GM21526 (cell line): ENCODE results near the gene TUFM.
A peak's percentile ranks its signal among the peaks of the same experiment; 100 is the strongest.
"Not testable (repeated sequence)": the region's sequence is repeated elsewhere in the genome, so short reads cannot be mapped to it uniquely, and the experiment has no call there.

Source experiments
- ATAC-seq: cut with Tn5 transposase; IDR thresholded peaks from one replicate; pipeline ENCODE4 v1.9.1; 2021; ENCODE audit warnings: moderate library complexity; ENCODE audit not compliant: unreplicated experiment, low FRiP score

The TUFM gene

DNA sequence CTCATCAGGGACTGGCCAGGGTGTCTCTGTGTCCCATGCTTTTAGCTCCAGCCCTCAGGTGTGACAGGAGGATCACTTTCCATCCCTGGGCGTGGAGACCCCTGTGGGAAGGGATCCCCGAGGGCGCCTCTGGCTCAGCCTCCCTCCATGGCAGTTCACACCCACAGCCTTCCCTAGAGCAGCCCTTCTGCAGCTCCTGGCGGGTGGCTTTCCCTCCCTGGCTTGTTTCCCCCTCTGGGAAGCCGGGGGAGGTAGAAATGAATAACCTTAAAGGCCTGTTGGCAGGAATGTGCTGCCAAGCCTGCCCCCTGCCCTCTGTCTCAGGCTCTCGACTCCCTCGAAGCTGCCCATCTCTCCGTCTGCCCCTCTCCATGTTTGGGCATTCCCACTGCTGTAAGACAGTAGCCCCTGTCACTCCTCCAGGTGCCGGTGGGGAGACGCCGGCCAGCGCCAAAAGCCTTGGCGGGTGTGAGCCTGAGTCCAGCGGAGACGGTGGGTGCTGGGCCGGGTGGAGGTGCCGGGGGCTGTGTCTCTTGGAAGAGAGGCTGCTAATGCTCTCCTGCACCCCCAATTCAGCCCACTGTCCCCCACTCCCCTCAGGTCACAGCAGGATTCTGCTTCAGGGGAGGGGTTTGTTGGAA lies 30.0 kb upstream of the TUFM start:
- no peak for ATAC-seq

DNA sequence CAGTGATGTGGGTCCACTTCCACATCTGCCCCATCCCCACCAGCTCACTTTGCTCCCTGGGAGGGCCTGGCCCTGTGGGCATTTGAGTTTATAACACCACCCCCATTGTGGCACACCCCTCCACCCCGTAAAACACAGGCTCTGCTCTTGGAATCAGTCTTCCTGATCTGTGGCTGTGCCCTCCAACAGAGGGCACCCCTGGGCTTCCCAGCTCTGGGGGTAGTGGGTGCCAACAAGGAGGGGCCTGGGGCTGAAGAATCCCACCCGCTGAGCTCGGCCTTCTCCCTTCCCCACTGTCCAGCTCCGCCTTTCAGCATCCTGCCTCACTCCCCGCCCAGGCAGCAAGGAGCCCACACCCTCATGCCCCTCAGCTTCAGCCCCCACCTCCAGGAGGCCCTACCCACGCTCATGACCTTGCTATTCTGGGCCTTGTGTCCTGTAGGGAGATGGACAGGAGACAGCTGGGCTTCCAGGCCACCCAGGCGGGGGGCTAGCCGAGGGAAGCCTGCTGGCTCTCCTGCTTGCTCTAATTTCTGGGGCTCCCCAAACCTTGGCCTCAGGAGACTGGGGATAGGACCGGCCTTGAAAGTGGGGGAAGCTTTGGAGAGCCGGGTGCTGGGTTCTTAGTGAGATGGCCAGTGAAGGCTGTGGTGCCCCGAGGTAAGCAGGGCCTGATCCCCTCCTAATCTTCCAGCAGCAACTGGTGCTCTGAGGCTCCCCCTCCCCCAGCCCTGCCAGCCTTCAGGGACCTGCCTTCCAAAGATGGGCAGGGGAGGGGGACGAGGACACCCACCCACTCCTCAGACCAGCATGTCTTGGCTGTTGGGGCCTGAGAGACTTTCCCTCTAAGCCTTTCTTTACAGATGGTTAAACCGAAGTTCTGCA lies 29.2 kb upstream of the TUFM start:
- ATAC-seq = no peak

DNA sequence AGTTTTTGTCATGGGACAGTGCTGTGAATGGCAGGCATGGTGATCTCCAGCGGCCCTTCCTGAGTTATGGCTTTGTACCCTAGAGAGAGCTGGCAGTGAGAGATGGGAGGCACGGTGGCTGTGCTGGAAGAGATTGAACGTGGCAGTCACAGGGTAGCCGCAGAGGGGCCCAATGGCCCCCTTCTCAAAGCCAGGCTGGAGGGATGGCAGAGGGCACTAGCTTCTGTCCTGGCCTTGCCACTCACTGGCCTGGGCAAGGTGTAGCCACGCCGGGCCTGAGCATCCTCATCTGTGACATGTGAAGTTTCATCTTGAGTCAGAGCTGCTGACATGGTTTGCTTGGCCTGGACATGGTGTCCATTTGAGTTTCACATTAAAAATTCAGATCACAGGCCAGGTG lies 28.3 kb upstream of the TUFM start:
- no peak for ATAC-seq

DNA sequence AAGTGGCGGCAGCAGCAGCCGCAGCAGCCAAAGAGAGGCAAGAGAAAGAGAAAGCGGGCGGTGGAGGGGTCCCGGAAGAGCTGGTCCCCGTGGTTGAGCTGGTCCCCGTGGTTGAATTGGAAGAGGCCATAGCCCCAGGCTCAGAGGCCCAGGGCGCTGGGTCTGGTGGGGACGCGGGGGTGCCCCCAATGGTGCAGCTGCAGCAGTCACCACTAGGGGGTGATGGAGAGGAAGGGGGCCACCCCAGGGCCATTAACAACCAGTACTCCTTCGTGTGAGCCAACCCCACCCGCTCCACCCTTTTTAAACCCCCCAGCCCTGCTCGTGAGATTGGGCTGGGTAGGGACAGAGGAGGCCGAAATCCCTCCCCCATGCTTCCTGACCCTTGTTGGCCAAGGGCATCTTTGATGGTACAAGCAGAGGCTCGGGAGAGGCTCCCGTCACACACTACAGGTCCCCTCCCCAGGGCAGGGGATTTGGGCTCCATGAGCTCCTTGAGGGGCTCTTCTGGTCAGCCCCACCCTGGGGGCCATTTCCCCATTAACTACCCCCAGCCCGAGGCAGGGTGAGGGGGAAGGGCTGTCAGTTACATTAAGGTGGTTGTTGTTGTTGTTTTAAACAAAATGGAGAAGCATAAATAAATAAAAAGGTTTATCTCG lies 27.5 kb upstream of the TUFM start:
- no peak for ATAC-seq

DNA sequence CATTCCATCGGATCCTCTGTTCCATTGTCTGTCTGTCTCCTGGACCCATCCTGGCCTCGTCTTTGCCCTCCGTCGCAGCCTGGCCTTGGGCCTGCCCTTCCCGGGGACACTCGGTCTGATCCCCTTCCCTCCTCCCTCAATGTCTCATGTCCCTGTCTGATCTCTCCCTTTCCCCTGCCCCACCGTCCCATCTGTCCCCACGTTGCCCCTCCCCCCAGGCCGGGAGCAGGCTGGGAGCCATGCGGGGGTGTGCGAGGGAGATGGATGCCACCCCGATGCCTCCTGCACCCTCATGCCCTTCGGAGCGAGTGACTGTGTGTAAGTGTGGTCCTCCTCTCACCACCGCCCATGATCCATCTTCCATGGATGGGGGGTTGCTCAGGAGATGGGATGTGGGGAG lies 26.8 kb upstream of the TUFM start:
- no peak for ATAC-seq

DNA sequence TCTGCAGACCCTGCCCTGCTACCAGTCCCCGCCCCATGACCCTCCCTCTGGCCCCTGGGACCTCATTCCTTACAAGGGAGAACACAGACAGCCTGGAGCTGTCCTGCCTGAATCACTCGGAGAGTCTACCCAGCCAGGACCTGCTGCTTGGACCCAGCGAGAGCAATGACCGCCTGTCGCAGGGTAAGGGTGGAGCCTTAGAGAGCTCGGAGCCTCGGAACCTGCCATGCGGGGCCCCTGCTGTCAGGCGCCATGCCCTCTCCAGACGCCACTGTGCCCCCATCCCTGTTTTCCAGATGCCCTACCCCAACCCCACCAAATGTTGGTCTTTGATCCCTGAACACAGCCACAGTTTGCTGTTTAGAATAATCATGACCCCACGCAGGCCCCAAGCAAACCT lies 23.1 kb upstream of the TUFM start:
- no peak for ATAC-seq

DNA sequence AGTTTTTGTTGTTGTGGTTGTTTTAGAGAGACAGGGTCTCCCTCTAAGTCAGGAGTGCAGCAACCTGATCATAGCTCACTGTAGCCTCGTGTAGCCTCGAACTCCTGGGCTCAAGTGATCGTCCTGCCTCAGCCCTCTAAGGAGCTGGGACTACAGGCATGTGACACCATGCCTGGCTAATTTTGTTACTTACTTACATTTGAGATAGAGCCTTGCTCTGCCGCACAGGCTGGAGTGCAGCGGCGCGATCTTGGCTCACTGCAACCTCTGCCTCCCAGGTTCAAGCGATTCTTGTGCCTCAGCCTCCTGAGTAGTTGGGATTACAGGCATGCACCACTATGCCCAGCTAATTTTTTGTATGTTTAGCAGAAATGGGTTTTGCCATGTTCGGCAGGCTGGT lies 21.5 kb upstream of the TUFM start:
- ATAC-seq = not testable (repeated sequence)

DNA sequence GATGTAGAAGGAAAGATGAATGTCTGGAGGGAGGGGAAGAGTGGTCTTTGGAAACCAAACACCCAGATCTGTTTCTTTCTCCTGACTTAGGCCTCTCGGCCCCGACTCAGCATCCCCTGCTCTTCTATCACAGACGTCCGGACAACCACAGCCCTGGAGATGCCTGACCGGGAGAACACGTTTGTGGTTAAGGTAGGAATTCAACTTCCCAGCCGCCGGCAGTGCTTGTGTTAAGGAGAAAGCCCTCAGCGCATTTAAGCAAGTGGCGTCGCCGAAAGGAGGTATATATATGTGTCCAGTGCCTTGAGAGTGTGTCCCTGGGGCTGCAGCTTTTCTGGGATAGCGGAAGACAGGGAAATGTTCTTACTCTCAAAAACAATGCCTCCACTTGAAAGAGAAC lies 21.1 kb upstream of the TUFM start:
- ATAC-seq = no peak

DNA sequence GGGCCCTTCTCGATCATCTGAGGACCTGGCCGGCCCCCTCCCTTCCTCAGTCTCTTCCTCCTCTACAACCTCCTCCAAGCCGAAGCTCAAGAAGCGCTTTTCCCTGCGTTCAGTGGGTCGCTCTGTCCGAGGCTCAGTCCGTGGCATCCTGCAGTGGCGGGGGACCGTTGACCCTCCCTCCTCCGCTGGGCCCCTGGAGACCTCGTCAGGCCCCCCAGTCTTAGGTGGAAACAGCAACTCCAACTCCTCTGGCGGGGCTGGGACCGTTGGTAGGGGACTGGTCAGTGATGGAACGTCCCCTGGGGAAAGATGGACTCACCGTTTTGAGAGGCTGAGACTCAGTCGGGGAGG lies 20.3 kb upstream of the TUFM start:
- no peak for ATAC-seq

DNA sequence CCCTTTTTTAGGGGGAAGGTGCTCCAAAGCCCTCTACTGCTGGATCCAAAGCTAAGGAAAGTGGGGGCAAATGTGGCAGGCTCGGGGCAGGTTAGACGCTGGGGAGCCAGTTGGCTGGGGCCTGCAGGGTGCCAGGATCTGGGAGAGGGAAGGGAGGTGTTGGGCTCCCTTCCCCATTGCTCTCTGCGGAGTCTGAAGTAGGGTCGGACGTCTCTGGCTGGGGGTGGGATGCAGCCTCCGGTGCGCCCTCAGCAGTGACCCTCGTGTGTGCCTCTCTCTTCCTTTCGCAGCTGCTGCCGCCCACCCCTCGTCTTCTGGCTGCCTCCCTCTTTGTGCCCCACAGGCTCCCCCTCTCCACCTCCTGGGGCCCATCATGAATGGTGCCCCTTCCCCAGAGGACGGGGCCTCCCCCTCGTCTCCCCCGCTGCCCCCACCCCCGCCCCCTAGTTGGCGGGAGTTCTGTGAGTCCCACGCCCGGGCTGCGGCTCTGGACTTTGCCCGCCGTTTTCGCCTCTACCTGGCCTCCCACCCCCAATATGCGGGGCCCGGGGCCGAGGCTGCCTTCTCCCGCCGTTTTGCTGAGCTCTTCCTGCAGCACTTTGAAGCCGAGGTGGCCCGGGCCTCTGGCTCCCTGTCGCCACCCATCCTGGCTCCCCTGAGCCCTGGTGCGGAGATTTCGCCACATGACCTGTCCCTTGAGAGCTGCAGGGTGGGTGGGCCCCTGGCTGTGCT lies 19.7 kb upstream of the TUFM start:
- ATAC-seq = no peak

DNA sequence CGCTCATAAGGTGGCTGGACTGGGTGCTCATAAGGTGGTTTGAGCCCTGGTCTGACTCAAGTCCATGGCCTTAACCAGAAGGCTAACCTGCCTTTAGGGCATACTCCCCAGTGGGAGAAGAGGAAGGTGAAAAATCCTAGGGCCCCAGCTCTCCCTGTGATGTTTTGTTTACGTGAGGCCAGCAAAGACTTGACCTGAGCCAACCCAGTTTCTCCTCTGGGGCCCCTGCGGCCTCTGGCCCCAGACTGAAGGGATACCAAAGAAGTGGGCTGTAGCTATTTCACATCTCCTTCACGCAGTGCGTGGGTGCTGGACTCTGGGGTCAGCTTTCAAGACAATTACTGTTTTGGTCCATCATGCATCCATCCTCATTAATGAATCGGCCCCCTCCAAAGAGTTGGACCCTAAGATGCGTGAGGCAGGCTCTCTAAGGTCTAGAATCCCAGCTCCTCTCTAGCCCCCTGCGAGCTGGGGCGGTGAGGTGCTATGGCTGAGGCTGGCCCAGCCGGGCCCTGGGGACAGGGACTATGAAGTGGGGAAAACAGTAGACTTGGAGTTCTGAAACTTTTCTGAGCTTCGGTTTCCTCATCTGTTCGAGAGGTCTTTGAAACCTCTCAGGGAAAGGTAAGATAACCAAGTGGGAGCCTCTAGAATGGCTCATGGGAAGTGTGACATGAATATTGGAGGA lies 19.0 kb upstream of the TUFM start:
- ATAC-seq = no peak

DNA sequence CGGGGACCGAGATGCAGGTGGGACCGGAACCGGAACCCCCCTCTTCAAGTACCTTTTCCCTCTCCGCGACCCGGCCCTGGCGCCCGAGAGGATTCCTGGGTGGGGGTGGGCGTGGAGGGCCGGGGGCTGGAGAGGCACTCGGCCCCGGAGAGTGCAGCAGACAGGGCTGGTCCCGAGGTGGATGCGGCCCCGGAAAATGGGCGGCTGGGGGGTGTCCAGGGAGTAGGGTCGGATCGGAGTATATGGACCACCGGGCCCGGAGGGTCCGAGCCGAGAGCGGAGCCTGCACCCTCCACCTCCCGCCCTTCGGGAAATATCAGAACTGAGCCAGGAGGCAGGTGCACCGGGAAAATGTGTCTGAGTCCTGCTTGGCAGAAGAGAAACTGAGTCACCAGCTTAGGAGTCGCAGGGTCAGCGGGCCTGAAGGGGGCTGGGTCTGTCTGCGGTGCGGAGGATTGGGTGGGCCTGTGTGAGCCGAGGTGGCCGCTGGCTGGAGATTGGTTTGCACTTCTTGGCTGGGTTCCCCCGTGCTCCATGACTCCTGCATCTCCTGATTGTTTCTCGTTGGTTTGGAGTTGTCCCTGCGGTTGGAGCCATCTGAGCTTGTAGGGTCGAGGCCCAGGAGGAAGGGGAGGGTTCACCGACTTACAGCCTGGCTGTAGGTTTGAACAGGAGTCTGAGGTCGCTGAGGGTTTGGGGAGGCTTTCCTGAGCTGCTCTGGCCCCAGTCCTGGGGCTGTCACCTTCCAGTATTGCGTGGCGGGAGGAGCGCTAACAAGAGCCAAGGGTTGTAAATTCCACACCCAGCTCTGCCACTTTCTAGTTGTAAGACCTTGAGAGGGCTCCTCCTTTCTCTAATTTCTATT lies 18.0 kb upstream of the TUFM start:
- ATAC-seq = no peak

DNA sequence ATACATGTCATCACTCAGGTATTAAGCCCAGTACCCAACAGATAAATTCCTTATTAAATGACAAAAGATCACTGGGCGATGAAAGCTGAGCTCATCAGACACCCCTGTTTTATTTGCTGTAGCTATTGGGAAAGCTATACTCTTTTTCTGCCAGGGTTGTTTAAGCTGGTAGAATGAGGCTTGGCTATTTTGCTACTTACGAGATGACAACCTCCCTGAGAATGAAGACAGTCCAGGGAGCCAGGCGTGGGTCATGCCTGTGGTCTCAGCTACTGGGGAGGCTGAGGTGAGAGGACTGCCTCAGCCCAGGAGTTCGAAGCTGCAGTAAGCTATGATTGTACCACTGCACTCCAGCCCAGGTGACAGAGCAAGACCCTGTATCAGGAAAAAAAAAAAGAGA lies 13.2 kb upstream of the TUFM start:
- no peak for ATAC-seq

DNA sequence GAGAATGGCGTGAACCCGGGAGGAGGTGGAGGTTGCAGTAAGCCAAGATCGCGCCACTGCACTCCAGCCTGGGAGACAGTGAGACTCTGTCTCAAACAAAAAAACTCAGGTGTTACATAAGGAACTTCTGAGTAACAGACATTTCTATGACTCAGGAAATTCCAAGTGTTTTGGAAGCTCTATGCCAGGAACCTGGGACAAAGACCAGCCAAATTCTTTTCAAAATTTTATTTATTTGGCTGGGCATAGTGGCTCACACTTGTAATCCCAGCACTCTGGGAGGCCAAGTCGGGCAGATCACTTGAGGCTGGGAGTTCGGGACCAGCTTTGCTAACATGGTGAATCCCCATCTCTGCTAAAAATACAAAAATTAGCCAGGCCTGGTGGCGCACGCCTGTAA lies 12.3 kb upstream of the TUFM start:
- ATAC-seq = no peak

DNA sequence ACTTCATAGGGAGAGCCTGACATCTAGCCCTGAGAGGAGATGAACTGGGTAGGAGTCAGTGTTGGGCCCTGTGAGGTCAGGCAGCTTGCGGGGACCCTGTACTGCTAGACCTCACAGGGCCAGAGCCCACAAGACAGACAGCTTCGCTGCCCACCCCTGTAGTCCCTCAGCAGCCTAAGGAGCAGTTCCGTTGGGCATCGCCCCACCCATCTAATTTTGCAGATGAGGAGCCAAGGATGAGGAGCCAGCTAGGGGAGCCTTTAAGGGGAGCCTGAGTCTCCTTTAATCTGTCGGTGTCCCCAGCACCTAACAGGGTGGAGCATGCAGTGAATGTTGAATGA lies 755 bp upstream of the TUFM start:
- peak; percentile 10 for ATAC-seq

DNA sequence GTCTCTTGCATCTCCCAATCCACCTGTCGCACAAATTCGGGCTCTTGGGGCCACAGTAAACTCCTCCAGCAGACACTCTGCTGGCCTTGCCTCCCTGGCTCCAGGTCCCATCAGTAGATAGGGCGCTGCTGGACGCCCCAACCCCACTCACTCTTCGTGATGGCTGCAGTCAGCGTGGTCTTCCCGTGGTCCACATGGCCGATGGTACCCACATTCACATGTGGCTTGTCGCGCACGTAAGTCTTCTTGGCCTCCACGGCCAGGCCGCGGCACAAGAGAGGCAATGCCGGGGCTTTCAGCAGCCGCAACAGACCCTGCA lies 428 bp downstream of the TUFM start:
- no peak for ATAC-seq

DNA sequence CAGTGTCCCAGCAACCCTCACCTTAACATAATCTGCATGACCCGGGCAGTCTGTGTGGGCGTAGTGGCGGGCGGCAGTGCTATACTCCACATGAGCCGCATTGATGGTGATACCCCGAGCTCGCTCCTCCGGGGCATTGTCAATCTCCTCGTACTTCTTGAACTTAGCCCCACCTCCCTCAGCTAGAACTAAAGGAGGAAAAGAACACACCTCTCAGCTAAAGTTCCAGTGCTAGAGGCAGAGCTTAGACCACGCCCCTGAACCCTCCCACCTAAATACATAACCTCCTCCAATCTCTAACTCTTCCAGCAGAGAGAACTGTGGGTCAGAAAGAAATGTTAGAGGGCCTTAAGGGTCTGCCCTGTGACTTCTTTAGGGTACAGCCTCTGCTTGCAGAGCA lies 855 bp downstream of the TUFM start:
- no peak for ATAC-seq

DNA sequence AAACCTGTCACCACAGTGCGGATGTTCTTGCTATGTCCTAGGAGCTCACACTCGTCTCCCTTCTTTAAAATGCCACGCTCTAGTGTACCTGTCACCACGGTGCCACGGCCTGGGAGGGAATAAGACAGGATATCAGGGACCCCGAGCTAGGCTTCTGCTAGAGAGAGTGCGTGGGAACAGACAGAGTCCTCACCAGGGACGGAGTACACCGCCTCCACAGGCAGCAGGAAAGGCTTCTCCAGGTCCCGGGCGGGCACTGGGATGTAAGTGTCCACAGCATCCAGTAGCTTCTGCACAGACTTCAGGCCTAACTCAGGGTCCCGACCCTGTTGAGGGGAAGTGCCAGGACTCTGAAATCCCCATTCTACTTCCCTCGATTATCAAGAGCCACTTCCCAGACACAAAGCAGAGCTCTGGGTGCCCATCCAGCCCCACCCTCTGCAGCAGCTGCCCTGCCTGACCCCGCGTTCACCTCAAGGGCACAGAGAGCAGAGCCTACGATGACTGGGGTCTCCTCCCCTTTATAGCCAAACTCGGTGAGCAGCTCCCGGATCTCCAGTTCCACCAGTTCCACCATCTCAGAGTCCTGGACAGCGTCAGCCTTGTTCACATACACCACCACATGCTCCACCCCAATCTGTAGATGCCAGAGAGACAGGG lies 1.8 kb downstream of the TUFM start:
- ATAC-seq = no peak

DNA sequence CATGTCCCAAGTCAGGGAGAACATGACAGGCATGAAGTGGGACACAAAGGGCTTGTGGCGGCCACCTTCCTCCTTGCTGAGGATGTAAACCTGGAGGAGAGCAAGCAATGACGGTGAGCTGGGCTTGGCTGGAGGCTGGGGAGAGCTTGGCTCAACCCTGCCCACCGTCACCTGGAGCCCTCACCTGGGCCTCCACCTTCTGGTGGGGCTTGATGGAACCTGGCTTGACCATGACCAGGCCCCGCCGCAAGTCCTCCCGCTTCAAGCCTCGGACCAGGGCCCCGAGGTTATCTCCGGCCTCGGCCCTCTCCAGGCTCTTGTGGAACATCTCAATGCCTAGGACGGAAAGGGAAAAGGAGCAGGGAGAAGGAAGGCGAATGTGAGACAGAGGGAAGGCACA lies 2.4 kb downstream of the TUFM start:
- no peak for ATAC-seq
